ENCODE data around the gene GPC4. TPM values are rescaled to one million over a fixed set of nuclear protein-coding genes. Genes with fewer than 3 reads are reported as not detected.

The GPC4 gene
- total and polyA plus RNA-seq, 2 experiments from 2014 or later, result 124 to 183 TPM

- ATAC-seq, result peak; percentile 85
- peak overlapping the region; percentile 74 for H3K27ac Mint-ChIP-seq
- Histone ChIP-seq H3K79me2 (replicated peaks; ENCODE audit: insufficient read depth) (peaks cover 99% of the 10 kb centered on the region), H3K4me1 (ENCODE audit: insufficient read depth) (peaks cover 57% of the 10 kb centered on the region), H3K9me2 (ENCODE audit: insufficient read depth) (no peaks in the 10 kb centered on the region), H3K4me3 (no peak overlapping the region; the same call in 1 of the 2 replicates), H4K20me1 (replicated peaks; ENCODE audit: insufficient read depth) (peaks cover 41% of the 10 kb centered on the region), H3F3A (replicated peaks; ENCODE audit: low read depth) (no peaks in the 10 kb centered on the region), H3K4me2 (peak overlapping the region; percentile 59), H3K27ac (ENCODE audit: low read depth) (peak overlapping the region; percentile 74; the same call in 1 of the 2 replicates), H2AFZ (no peak overlapping the region), H3K27me3 (ENCODE audit: insufficient read depth) (no peaks in the 10 kb centered on the region), H3K36me3 (ENCODE audit: insufficient read depth) (no peaks in the 10 kb centered on the region)
- H3K9me3 Mint-ChIP-seq, result no peaks in the 10 kb centered on the region
- peaks cover 56% of the 10 kb centered on the region for H3K4me1 Mint-ChIP-seq
- TF ChIP-seq NANOG (IDR thresholded peaks at IDR 0.05; ENCODE audit: borderline replicate concordance) (peak; percentile 43; the same call in 1 of the 2 replicates), ZNF331 (CRISPR knock-in tag; IDR thresholded peaks at IDR 0.05; ENCODE audit: low read depth) (no peak), POLR2AphosphoS5 (IDR thresholded peaks at IDR 0.05; ENCODE audit: low read depth) (no peak)
- TF ChIP-seq, protein P1, sequence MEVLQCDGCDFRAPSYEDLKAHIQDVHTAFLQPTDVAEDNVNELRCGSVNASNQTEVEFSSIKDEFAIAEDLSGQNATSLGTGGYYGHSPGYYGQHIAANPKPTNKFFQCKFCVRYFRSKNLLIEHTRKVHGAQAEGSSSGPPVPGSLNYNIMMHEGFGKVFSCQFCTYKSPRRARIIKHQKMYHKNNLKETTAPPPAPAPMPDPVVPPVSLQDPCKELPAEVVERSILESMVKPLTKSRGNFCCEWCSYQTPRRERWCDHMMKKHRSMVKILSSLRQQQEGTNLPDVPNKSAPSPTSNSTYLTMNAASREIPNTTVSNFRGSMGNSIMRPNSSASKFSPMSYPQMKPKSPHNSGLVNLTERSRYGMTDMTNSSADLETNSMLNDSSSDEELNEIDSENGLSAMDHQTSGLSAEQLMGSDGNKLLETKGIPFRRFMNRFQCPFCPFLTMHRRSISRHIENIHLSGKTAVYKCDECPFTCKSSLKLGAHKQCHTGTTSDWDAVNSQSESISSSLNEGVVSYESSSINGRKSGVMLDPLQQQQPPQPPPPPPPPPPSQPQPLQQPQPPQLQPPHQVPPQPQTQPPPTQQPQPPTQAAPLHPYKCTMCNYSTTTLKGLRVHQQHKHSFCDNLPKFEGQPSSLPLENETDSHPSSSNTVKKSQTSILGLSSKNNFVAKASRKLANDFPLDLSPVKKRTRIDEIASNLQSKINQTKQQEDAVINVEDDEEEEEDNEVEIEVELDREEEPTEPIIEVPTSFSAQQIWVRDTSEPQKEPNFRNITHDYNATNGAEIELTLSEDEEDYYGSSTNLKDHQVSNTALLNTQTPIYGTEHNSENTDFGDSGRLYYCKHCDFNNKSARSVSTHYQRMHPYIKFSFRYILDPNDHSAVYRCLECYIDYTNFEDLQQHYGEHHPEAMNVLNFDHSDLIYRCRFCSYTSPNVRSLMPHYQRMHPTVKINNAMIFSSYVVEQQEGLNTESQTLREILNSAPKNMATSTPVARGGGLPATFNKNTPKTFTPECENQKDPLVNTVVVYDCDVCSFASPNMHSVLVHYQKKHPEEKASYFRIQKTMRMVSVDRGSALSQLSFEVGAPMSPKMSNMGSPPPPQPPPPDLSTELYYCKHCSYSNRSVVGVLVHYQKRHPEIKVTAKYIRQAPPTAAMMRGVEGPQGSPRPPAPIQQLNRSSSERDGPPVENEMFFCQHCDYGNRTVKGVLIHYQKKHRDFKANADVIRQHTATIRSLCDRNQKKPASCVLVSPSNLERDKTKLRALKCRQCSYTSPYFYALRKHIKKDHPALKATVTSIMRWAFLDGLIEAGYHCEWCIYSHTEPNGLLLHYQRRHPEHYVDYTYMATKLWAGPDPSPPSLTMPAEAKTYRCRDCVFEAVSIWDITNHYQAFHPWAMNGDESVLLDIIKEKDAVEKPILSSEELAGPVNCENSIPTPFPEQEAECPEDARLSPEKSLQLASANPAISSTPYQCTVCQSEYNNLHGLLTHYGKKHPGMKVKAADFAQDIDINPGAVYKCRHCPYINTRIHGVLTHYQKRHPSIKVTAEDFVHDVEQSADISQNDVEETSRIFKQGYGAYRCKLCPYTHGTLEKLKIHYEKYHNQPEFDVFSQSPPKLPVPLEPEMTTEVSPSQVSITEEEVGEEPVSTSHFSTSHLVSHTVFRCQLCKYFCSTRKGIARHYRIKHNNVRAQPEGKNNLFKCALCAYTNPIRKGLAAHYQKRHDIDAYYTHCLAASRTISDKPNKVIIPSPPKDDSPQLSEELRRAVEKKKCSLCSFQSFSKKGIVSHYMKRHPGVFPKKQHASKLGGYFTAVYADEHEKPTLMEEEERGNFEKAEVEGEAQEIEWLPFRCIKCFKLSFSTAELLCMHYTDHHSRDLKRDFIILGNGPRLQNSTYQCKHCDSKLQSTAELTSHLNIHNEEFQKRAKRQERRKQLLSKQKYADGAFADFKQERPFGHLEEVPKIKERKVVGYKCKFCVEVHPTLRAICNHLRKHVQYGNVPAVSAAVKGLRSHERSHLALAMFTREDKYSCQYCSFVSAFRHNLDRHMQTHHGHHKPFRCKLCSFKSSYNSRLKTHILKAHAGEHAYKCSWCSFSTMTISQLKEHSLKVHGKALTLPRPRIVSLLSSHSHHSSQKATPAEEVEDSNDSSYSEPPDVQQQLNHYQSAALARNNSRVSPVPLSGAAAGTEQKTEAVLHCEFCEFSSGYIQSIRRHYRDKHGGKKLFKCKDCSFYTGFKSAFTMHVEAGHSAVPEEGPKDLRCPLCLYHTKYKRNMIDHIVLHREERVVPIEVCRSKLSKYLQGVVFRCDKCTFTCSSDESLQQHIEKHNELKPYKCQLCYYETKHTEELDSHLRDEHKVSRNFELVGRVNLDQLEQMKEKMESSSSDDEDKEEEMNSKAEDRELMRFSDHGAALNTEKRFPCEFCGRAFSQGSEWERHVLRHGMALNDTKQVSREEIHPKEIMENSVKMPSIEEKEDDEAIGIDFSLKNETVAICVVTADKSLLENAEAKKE (CRISPR knock-in tag; IDR thresholded peaks at IDR 0.05), result peak; percentile 51
- TF ChIP-seq, protein P2, sequence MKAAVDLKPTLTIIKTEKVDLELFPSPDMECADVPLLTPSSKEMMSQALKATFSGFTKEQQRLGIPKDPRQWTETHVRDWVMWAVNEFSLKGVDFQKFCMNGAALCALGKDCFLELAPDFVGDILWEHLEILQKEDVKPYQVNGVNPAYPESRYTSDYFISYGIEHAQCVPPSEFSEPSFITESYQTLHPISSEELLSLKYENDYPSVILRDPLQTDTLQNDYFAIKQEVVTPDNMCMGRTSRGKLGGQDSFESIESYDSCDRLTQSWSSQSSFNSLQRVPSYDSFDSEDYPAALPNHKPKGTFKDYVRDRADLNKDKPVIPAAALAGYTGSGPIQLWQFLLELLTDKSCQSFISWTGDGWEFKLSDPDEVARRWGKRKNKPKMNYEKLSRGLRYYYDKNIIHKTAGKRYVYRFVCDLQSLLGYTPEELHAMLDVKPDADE (IDR thresholded peaks at IDR 0.05), result no peak
- H3K4me3 Mint-ChIP-seq, result peak overlapping the region; percentile 13
- H3K27me3 Mint-ChIP-seq (ENCODE audit: insufficient read depth, low read depth, poor library complexity), result peaks cover 9% of the 10 kb centered on the region
- peak; percentile 64 for DNase-seq (ENCODE audit: low spot score)
- peaks cover 18% of the 10 kb centered on the region for H3K36me3 Mint-ChIP-seq (ENCODE audit: low read depth)
These were observed 55.8 kb downstream of the GPC4 start for GRCh38 chrX:133359466-133359865.

All from GM23338 (cell line).